ENCODE results near the gene TMEM181.
"Not testable (repeated sequence)": the region's sequence is repeated elsewhere in the genome, so short reads cannot be mapped to it uniquely, and the experiment has no call there.

Gene TMEM181

GRCh38 chr6:158638324-158638854 lies 78.5 kb downstream of the TMEM181 start:
- no peak for DNase-seq (ENCODE audit: low read depth)

- DNase-seq (ENCODE audit: low read depth): no peak
Measured at GRCh38 chr6:158639056-158639455, 79.2 kb downstream of the TMEM181 start.

- DNase-seq (ENCODE audit: low read depth): no peak
Measured at GRCh38 chr6:158640519-158640918, 80.6 kb downstream of the TMEM181 start.

GRCh38 chr6:158642097-158642601 lies 82.3 kb downstream of the TMEM181 start:
- no peak for DNase-seq (ENCODE audit: low read depth)

- DNase-seq (ENCODE audit: low read depth): no peak
Measured at GRCh38 chr6:158643836-158644230, 83.9 kb downstream of the TMEM181 start.

GRCh38 chr6:158644231-158645063 lies 84.6 kb downstream of the TMEM181 start, which contains the start of gene DYNLT1:
DYNLT1 (minus strand) TSS chr6:158644743; CDS start chr6:158644708, 35 bp downstream.
- DNase-seq (ENCODE audit: low read depth): peak; percentile 75

GRCh38 chr6:158645064-158646022 lies 85.5 kb downstream of the TMEM181 start:
- peak; percentile 21 for DNase-seq (ENCODE audit: low read depth)

GRCh38 chr6:158646023-158646910 lies 86.4 kb downstream of the TMEM181 start:
- DNase-seq (ENCODE audit: low read depth): no peak

GRCh38 chr6:158647501-158647900 lies 87.6 kb downstream of the TMEM181 start:
- no peak for DNase-seq (ENCODE audit: low read depth)

GRCh38 chr6:158648682-158649131 lies 88.8 kb downstream of the TMEM181 start:
- no peak for DNase-seq (ENCODE audit: low read depth)

GRCh38 chr6:158649289-158650143 lies 89.6 kb downstream of the TMEM181 start, which contains the start of gene SYTL3:
SYTL3 (plus strand) TSS chr6:158650054; CDS start chr6:158663269, 13,215 bp downstream.
- DNase-seq (ENCODE audit: low read depth): peak; percentile 89

- DNase-seq (ENCODE audit: low read depth): not testable (repeated sequence)
Measured at GRCh38 chr6:158651981-158652737, 92.3 kb downstream of the TMEM181 start.

GRCh38 chr6:158653577-158654354 lies 93.9 kb downstream of the TMEM181 start:
- DNase-seq (ENCODE audit: low read depth): peak; percentile 91

GRCh38 chr6:158654498-158654897 lies 94.6 kb downstream of the TMEM181 start:
- DNase-seq (ENCODE audit: low read depth): no peak

- DNase-seq (ENCODE audit: low read depth): no peak
Measured at GRCh38 chr6:158654960-158655489, 95.1 kb downstream of the TMEM181 start.

- no peak for DNase-seq (ENCODE audit: low read depth)
Measured at GRCh38 chr6:158655569-158656450, 95.9 kb downstream of the TMEM181 start.

- DNase-seq (ENCODE audit: low read depth): not testable (repeated sequence)
Measured at GRCh38 chr6:158656986-158657385, 97.1 kb downstream of the TMEM181 start.

Measured in T-helper 22 cell (primary cell).